SU-DHL-6 (cell line): ENCODE data around the gene FJX1.

Source experiments
- CTCF ChIP-seq: fragments of 200-600 bp; sonication (generic); IDR thresholded peaks from one replicate; pipeline ENCODE4 v1.5.1; 2017; ENCODE audit warnings: antibody characterized with exemption, mild to moderate bottlenecking, low read length, moderate library complexity; ENCODE audit not compliant: insufficient read depth, poor library complexity, severe bottlenecking
- EZH2phosphoT487 ChIP-seq: fragments of 200-600 bp; sonication (generic), shearing (Covaris generic); conservative IDR thresholded peaks from 2 replicates; pipeline ENCODE4 v1.6.1; 2018; ENCODE audit warnings: mild to moderate bottlenecking, antibody characterized with exemption, low read length, moderate library complexity, mixed read lengths

GRCh38 chr11:35587972-35588371 lies 30.3 kb upstream of the FJX1 start:
- no peak for TF ChIP-seq CTCF
- TF ChIP-seq EZH2phosphoT487, result no peak
